T-helper 1 cell treated with Interleukin-12 subunit alpha and Interleukin-12 subunit beta and Interleukin-4 antibody, amounts not matched to agents 30 μg/mL and 1 μg/mL, for 36 hours (primary cell): Measurements from ENCODE around the gene CCR9.
"Not testable (repeated sequence)": the region's sequence is repeated elsewhere in the genome, so short reads cannot be mapped to it uniquely, and the experiment has no call there.

Experiments
- H3K27ac Mint-ChIP-seq: one replicate; pipeline ENCODE4 v1.8.0; 2021; ENCODE audit warnings: mild to moderate bottlenecking, mixed read lengths
- H3K27me3 Mint-ChIP-seq: one replicate; pipeline ENCODE4 v1.8.0; 2021; ENCODE audit warnings: low read depth, mixed read lengths
- H3K36me3 Mint-ChIP-seq: one replicate; pipeline ENCODE4 v1.8.0; 2021; ENCODE audit warnings: low read depth, mixed read lengths
- H3K4me1 Mint-ChIP-seq: one replicate; pipeline ENCODE4 v1.8.0; 2021; ENCODE audit warnings: low read depth, mixed read lengths
- H3K4me3 Mint-ChIP-seq: one replicate; pipeline ENCODE4 v1.8.0; 2021; ENCODE audit warnings: mild to moderate bottlenecking, moderate library complexity, mixed read lengths
- H3K9me3 Mint-ChIP-seq: one replicate; pipeline ENCODE4 v1.8.0; 2021; ENCODE audit warnings: mixed read lengths

Gene CCR9

GRCh38 chr3:45885979-45886705 is at the start of gene CCR9:
Gene CCR9, plus strand, starts transcription at chr3:45886543. Its CDS starts 8,391 bp downstream, at chr3:45894934.
- Mint-ChIP-seq H3K4me3 (no peak within 1 kb of the TSS), H3K27ac (no peak within 1 kb of the TSS), H3K36me3 (no peaks in the 10 kb centered on the region), H3K4me1 (peaks cover 10% of the 10 kb centered on the region), H3K9me3 (no peaks in the 10 kb centered on the region), H3K27me3 (peaks cover 54% of the 10 kb centered on the region)

- Mint-ChIP-seq H3K9me3 (no peaks in the 10 kb centered on the region), H3K4me3 (no peak overlapping the region), H3K27ac (no peak overlapping the region), H3K4me1 (peaks cover 18% of the 10 kb centered on the region), H3K27me3 (peaks cover 47% of the 10 kb centered on the region), H3K36me3 (peaks cover 6% of the 10 kb centered on the region)
Observed at GRCh38 chr3:45838466-45838865, 47.9 kb upstream of the CCR9 start.

DNA sequence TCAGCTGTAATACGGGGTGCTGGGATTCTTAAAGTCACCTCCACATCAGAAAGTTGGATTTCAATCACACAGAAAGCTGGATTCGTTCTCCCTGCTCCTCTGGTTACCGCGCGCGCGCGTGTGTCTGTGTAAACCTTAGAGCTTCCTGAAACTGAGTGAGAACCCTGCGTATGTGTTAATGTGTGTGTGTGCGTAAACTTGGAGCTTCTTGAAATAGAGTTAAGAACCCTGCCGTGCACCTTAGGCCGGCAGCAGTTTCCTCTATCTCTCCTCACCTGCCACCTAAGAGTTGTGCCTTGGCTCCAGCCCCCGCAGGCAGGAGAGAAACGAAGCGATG is 45.0 kb upstream of the CCR9 start:
- Mint-ChIP-seq H3K4me3 (peak overlapping the region; percentile 91), H3K9me3 (no peaks in the 10 kb centered on the region), H3K27ac (peak overlapping the region; percentile 72), H3K27me3 (peaks cover 65% of the 10 kb centered on the region), H3K36me3 (peaks cover 4% of the 10 kb centered on the region), H3K4me1 (peaks cover 22% of the 10 kb centered on the region)

DNA sequence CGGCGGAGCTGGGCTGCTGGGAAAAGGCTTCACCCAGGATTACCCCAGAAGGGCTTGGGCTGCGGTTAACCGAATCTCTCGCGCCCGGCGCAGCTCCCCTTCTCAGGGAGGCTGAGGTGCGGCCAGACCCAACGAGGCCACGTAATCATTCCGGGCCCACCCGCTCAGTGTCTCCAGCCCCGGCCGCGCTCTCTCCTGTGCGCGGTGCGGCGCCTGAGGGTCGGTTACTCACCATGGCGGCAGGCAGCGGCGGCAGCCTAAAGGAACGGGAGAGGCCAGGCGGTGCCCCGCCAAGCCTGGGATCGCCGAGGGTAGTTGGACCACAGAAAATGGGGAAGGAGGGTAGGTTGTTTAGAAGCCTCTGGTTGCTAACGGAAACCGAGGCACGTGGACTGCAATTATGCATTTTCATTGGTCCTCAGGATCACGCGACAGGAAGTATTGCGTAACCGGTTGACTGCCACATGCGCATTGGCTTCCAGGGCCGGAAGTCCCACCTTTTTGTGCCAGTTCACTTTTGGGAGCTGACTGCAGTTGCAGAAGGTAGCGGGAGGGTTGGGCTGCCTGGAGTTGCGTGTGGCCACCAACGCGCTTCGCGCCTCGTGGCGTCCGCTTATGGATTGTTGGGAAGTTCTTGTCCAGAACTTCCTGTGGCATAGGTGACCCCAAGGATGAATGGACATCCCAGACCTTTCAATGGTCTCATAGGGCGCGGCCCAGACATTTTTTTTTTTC is 44.4 kb upstream of the CCR9 start, which contains the start of gene LZTFL1:
LZTFL1 (minus strand) TSS at position 363 of the 735 bp plus-strand sequence; CDS start at position 235, 128 bp downstream.
- H3K9me3 Mint-ChIP-seq, result no peaks in the 10 kb centered on the region
- H3K4me1 Mint-ChIP-seq, result peaks cover 22% of the 10 kb centered on the region
- H3K36me3 Mint-ChIP-seq, result peaks cover 4% of the 10 kb centered on the region
- peak within 1 kb of the TSS; percentile 72 for H3K27ac Mint-ChIP-seq
- peaks cover 71% of the 10 kb centered on the region for H3K27me3 Mint-ChIP-seq
- H3K4me3 Mint-ChIP-seq, result peak within 1 kb of the TSS; percentile 91

GRCh38 chr3:45842851-45843625 is 43.3 kb upstream of the CCR9 start:
- no peak overlapping the region for H3K27ac Mint-ChIP-seq
- peaks cover 21% of the 10 kb centered on the region for H3K4me1 Mint-ChIP-seq
- H3K9me3 Mint-ChIP-seq, result no peaks in the 10 kb centered on the region
- peaks cover 71% of the 10 kb centered on the region for H3K27me3 Mint-ChIP-seq
- H3K4me3 Mint-ChIP-seq, result peak overlapping the region; percentile 91
- peaks cover 4% of the 10 kb centered on the region for H3K36me3 Mint-ChIP-seq

- H3K4me3 Mint-ChIP-seq, result no peak overlapping the region
- H3K9me3 Mint-ChIP-seq, result no peaks in the 10 kb centered on the region
- H3K4me1 Mint-ChIP-seq, result peaks cover 20% of the 10 kb centered on the region
- no peak overlapping the region for H3K27ac Mint-ChIP-seq
- peaks cover 72% of the 10 kb centered on the region for H3K27me3 Mint-ChIP-seq
- peaks cover 4% of the 10 kb centered on the region for H3K36me3 Mint-ChIP-seq
Observed at GRCh38 chr3:45844616-45845015, 41.7 kb upstream of the CCR9 start.

DNA sequence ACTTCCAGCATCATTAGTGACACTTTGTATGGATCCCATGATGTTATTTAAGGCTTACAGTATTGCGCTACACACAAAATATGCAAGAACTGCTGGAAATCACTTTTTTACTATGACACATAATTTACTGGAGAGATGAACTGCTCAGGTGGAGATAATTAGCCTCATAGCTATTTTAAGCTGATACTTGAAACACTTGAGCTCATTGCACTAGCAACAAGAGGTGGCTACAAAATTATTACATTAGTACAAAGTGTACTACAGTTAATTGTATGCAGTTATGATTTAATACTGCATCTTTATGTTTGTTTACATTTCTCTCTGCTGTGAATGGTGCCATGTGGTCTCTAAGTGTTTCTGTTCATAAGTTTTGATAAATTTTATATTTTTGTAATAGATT is 38.0 kb upstream of the CCR9 start:
- no peak overlapping the region for H3K4me3 Mint-ChIP-seq
- H3K4me1 Mint-ChIP-seq, result peaks cover 15% of the 10 kb centered on the region
- no peaks in the 10 kb centered on the region for H3K9me3 Mint-ChIP-seq
- H3K36me3 Mint-ChIP-seq, result peaks cover 2% of the 10 kb centered on the region
- peaks cover 82% of the 10 kb centered on the region for H3K27me3 Mint-ChIP-seq
- no peak overlapping the region for H3K27ac Mint-ChIP-seq

GRCh38 chr3:45852828-45853227 is 33.5 kb upstream of the CCR9 start:
- Mint-ChIP-seq H3K4me1 (peaks cover 11% of the 10 kb centered on the region), H3K27ac (no peak overlapping the region), H3K9me3 (peaks cover 17% of the 10 kb centered on the region), H3K4me3 (peak overlapping the region; percentile 23), H3K36me3 (peaks cover 5% of the 10 kb centered on the region), H3K27me3 (peaks cover 85% of the 10 kb centered on the region)

DNA sequence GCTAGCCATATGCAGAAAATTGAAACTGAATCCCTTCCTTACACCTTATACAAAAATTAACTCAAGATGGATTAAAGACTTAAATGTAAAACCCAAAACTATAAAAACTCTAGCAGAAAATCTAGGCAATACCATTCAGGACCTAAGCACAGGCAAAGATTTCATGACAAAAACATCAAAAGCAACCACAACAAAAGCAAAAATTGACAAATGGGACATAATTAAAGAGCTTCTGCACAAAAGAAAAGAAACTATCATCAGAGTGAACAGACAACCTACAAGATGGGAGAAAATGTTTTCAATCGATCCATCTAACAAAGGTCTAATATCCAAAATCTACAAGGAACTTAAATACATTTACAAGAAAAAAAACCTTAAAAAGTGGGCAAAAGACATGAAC is 30.0 kb upstream of the CCR9 start:
- Mint-ChIP-seq H3K27me3 (peaks cover 63% of the 10 kb centered on the region), H3K9me3 (peaks cover 17% of the 10 kb centered on the region), H3K4me1 (peaks cover 17% of the 10 kb centered on the region)
- not testable (repeated sequence) for H3K36me3 Mint-ChIP-seq, H3K4me3 Mint-ChIP-seq, H3K27ac Mint-ChIP-seq

DNA sequence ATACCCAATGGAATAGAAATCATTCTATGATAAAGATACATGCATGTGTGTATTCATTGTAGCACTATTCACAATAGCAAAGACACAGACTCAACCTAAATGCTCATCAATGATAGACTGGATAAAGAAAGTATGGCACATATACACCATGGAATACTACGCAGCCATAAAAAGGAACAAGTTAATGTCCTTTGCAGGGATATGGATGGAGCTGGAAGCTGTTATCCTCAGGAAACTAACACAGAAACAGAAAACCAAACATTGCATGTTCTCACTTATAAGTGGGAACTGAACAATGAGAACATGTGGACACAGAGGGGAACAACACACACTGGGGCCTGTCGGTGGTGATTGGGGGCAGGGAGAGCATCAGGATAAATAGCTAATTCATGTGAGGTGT is 29.3 kb upstream of the CCR9 start:
- Mint-ChIP-seq H3K27me3 (peaks cover 57% of the 10 kb centered on the region), H3K4me1 (peaks cover 21% of the 10 kb centered on the region), H3K9me3 (peaks cover 17% of the 10 kb centered on the region)
- not testable (repeated sequence) for H3K36me3 Mint-ChIP-seq, H3K27ac Mint-ChIP-seq, H3K4me3 Mint-ChIP-seq

- Mint-ChIP-seq H3K27ac (no peak overlapping the region), H3K27me3 (peaks cover 62% of the 10 kb centered on the region), H3K9me3 (peaks cover 30% of the 10 kb centered on the region), H3K36me3 (peaks cover 11% of the 10 kb centered on the region), H3K4me3 (no peak overlapping the region), H3K4me1 (peaks cover 26% of the 10 kb centered on the region)
Observed at GRCh38 chr3:45858809-45859543, 27.4 kb upstream of the CCR9 start.

- H3K36me3 Mint-ChIP-seq, result peaks cover 11% of the 10 kb centered on the region
- peaks cover 52% of the 10 kb centered on the region for H3K27me3 Mint-ChIP-seq
- H3K4me3 Mint-ChIP-seq, result no peak overlapping the region
- H3K4me1 Mint-ChIP-seq, result peaks cover 34% of the 10 kb centered on the region
- H3K9me3 Mint-ChIP-seq, result peaks cover 28% of the 10 kb centered on the region
- H3K27ac Mint-ChIP-seq, result no peak overlapping the region
Observed at GRCh38 chr3:45860481-45860880, 25.9 kb upstream of the CCR9 start.

DNA sequence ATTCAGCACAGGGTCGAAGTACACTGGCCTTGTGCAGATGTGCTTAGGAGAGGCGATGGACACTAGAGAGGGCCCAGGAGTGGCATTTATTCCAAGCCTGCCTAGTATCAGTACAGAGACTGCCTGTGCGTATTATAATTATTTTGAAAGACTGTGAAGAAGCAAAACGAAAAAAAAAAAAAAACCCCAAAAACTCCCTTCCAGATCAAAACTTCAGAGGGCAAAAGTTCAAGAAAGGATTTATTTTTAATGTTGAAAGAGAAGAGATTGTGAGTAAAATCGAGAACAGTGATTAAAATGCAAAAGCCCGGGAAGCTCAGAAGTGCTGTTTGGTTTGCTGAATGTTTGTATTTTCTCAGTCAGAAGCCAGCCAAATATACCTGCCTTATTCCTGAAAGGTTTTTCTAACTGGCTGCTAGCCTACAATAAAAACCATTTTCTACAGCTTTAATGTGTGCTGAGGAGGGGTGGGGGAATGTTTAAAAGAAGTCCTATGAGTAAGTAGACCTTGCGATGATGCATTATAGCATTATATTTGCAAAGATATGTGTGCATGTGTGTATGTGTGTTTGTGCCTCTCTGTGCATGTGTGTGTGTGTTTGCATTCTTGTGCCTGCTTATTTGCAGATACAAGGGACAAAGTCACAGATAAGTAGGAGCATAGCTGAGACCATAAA is 25.2 kb upstream of the CCR9 start:
- Mint-ChIP-seq H3K4me1 (peaks cover 40% of the 10 kb centered on the region), H3K27ac (peak overlapping the region; percentile 55), H3K4me3 (peak overlapping the region; percentile 18), H3K9me3 (peaks cover 23% of the 10 kb centered on the region), H3K36me3 (peaks cover 9% of the 10 kb centered on the region), H3K27me3 (peaks cover 52% of the 10 kb centered on the region)
